HEK293 (cell line): ENCODE measurements around the gene PIN1.

Experiments
- KLF1 ChIP-seq: fragments of 450-650 bp; formaldehyde crosslinking; IDR thresholded peaks from 2 replicates; pipeline ENCODE4 v1.5.1; 2016; ENCODE audit warnings: missing biosample characterization, missing genetic modification characterization
- KLF10 ChIP-seq: fragments of 450-650 bp; IDR thresholded peaks from 2 replicates; pipeline ENCODE4 v1.5.1; 2018; ENCODE audit warnings: missing biosample characterization, mild to moderate bottlenecking, missing genetic modification characterization
- KLF16 ChIP-seq: fragments of 450-650 bp; formaldehyde crosslinking; IDR thresholded peaks from 2 replicates; pipeline ENCODE4 v1.5.1; 2017; ENCODE audit warnings: missing biosample characterization, missing genetic modification characterization
- KLF8 ChIP-seq: fragments of 450-650 bp; formaldehyde crosslinking; IDR thresholded peaks from 2 replicates; pipeline ENCODE4 v1.5.1; 2016; ENCODE audit warnings: missing biosample characterization, missing genetic modification characterization
- OVOL3 ChIP-seq: fragments of 450-650 bp; formaldehyde crosslinking; IDR thresholded peaks from 2 replicates; pipeline ENCODE4 v1.5.1; 2016; ENCODE audit warnings: missing biosample characterization, missing genetic modification characterization
- SP2 ChIP-seq: fragments of 450-650 bp; formaldehyde crosslinking; IDR thresholded peaks from 2 replicates; pipeline ENCODE4 v1.5.1; 2016; ENCODE audit warnings: missing biosample characterization, missing genetic modification characterization
- TCF7L2 ChIP-seq: IDR thresholded peaks from 2 replicates; pipeline ENCODE4 v1.6.1; 2011; ENCODE audit warnings: low read depth, mild to moderate bottlenecking, inconsistent platforms, low read length, moderate library complexity, borderline replicate concordance
- ZBTB17 ChIP-seq: fragments of 450-650 bp; formaldehyde crosslinking; IDR thresholded peaks from 2 replicates; pipeline ENCODE4 v1.5.1; 2016; ENCODE audit warnings: missing biosample characterization, missing genetic modification characterization
- ZEB2 ChIP-seq: fragments of 450-650 bp; formaldehyde crosslinking; IDR thresholded peaks from 2 replicates; pipeline ENCODE4 v1.5.1; 2016; ENCODE audit warnings: missing biosample characterization, missing genetic modification characterization
- ZNF112 ChIP-seq: fragments of 450-650 bp; formaldehyde crosslinking; IDR thresholded peaks from 2 replicates; pipeline ENCODE4 v1.5.0; 2017; ENCODE audit warnings: missing biosample characterization, missing genetic modification characterization
- ZNF155 ChIP-seq: fragments of 450-650 bp; formaldehyde crosslinking; IDR thresholded peaks from 2 replicates; pipeline ENCODE4 v1.5.1; 2016; ENCODE audit warnings: missing biosample characterization, missing genetic modification characterization
- ZNF19 ChIP-seq: fragments of 450-650 bp; formaldehyde crosslinking; IDR thresholded peaks from 2 replicates; pipeline ENCODE4; 2016; ENCODE audit warnings: missing biosample characterization, missing genetic modification characterization, low read depth
- ZNF292 ChIP-seq: fragments of 450-650 bp; formaldehyde crosslinking; IDR thresholded peaks from 2 replicates; pipeline ENCODE4 v1.5.1; 2016; ENCODE audit warnings: low read depth, missing biosample characterization, missing genetic modification characterization, borderline replicate concordance
- ZNF366 ChIP-seq: fragments of 450-650 bp; formaldehyde crosslinking; conservative IDR thresholded peaks from 2 replicates; pipeline ENCODE4 v1.5.1; 2016; ENCODE audit warnings: missing biosample characterization, missing genetic modification characterization
- ZNF530 ChIP-seq: fragments of 450-650 bp; formaldehyde crosslinking; IDR thresholded peaks from 2 replicates; pipeline ENCODE4 v1.5.1; 2016; ENCODE audit warnings: low read depth, missing biosample characterization, missing genetic modification characterization
- ZNF558 ChIP-seq: fragments of 450-650 bp; formaldehyde crosslinking; IDR thresholded peaks from 2 replicates; pipeline ENCODE4 v1.5.1; 2016; ENCODE audit warnings: missing biosample characterization, missing genetic modification characterization
- ZNF560 ChIP-seq: fragments of 450-650 bp; formaldehyde crosslinking; IDR thresholded peaks from 2 replicates; pipeline ENCODE4 v1.5.1; 2017; ENCODE audit warnings: missing biosample characterization, missing genetic modification characterization, borderline replicate concordance
- ZNF571 ChIP-seq: fragments of 450-650 bp; formaldehyde crosslinking; IDR thresholded peaks from 2 replicates; pipeline ENCODE4 v1.5.0; 2017; ENCODE audit warnings: missing biosample characterization, missing genetic modification characterization
- ZNF660 ChIP-seq: fragments of 450-650 bp; IDR thresholded peaks from 2 replicates; pipeline ENCODE4 v1.5.1; 2018; ENCODE audit warnings: missing biosample characterization, mild to moderate bottlenecking, missing genetic modification characterization
- ZNF76 ChIP-seq: fragments of 450-650 bp; formaldehyde crosslinking; IDR thresholded peaks from 2 replicates; pipeline ENCODE4; 2016; ENCODE audit warnings: low read depth, missing biosample characterization, missing genetic modification characterization, borderline replicate concordance
- ZNF785 ChIP-seq: fragments of 450-650 bp; formaldehyde crosslinking; IDR thresholded peaks from 2 replicates; pipeline ENCODE4 v1.5.1; 2016; ENCODE audit warnings: missing biosample characterization, missing genetic modification characterization
- ZNF830 ChIP-seq: fragments of 450-650 bp; IDR thresholded peaks from 2 replicates; pipeline ENCODE4 v1.5.0; 2018; ENCODE audit warnings: missing biosample characterization, missing genetic modification characterization, low read depth, mild to moderate bottlenecking, moderate library complexity
- ZSCAN16 ChIP-seq: fragments of 450-650 bp; formaldehyde crosslinking; IDR thresholded peaks from 2 replicates; pipeline ENCODE4 v1.5.1; 2016; ENCODE audit warnings: missing biosample characterization, missing genetic modification characterization
- ZXDB ChIP-seq: fragments of 450-650 bp; formaldehyde crosslinking; IDR thresholded peaks from 2 replicates; pipeline ENCODE4 v1.5.1; 2016; ENCODE audit warnings: missing biosample characterization, missing genetic modification characterization
- TF ChIP-seq, protein P1 (sequence below): fragments of 450-650 bp; formaldehyde crosslinking; conservative IDR thresholded peaks from 2 replicates; pipeline ENCODE4 v1.5.1; 2016; ENCODE audit warnings: low read depth, missing biosample characterization, missing genetic modification characterization
- TF ChIP-seq, protein P2 (sequence below): fragments of 450-650 bp; formaldehyde crosslinking; optimal IDR thresholded peaks from 2 replicates; pipeline ENCODE3; 2016; ENCODE audit warnings: missing biosample characterization, mild to moderate bottlenecking, missing genetic modification characterization
- TF ChIP-seq, protein P3 (sequence below): fragments of 450-650 bp; formaldehyde crosslinking; IDR thresholded peaks from 2 replicates; pipeline ENCODE4 v1.5.1; 2016; ENCODE audit warnings: missing biosample characterization, missing genetic modification characterization
- TF ChIP-seq, protein P4 (sequence below): fragments of 450-650 bp; formaldehyde crosslinking; IDR thresholded peaks from 2 replicates; pipeline ENCODE4 v1.5.1; 2017; ENCODE audit warnings: missing biosample characterization, missing genetic modification characterization
- TF ChIP-seq, protein P5 (sequence below): fragments of 450-650 bp; formaldehyde crosslinking; IDR thresholded peaks from 2 replicates; pipeline ENCODE4 v1.5.1; 2016; ENCODE audit warnings: missing biosample characterization, missing genetic modification characterization

The PIN1 gene

DNA sequence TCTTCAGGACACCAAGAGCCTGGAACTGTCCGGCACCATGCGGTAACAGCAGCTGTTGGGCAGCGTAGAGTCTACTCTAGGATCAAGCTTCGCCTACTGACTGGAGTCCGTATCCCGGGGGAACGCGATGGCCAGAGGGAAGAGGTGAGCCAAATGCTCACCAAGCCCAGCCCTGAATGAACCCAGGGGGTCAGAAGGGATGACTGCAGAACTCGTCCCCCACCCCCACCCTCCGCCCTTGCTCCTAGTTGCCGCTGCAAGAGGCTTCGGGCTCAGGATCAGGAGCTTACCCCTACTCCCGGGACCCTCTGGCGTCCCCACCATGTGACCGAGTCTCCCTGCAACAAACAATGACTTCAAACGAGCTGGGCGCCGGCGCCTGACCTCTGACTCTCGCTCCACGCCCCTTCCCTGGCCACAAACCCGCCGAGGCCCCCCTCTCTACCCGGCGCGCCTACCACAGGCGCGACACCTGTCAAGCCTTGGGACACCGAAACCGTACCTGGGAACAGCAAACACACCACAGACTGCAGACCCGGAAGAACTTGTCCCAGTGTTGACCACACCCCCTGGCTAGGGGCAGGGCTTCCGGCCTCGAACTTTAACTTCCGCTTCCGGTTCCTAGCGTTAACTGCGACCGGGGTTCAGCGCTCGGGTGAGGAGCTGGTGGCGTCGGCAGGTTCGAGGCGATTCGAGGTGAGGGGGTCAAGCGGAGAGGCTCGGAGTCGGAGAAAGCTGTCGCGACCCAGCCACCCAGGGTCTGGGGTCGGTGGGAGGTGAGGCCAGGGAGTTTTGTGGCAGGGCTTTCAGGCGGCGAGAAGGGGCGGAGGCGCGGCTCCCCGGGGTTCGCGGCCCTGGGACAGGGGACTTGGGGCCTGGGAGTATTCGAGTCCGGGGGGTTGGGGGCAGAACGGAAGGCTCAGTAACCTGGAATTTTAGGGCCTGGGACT lies 7.6 kb upstream of the PIN1 start, which contains the start of gene UBL5 (continued):
- TF ChIP-seq KLF8 (tag by site-specific recombination) (peak; percentile 84; the same call in 1 of the 2 replicates), ZNF830 (tag by site-specific recombination) (no peak), SP2 (peak; percentile 94), ZNF112 (no peak), ZNF558 (tag by site-specific recombination) (no peak), ZNF530 (tag by site-specific recombination) (no peak), ZXDB (tag by site-specific recombination) (peak; percentile 67; the same call in 1 of the 2 replicates), ZBTB17 (peak; percentile 44), OVOL3 (tag by site-specific recombination) (no peak), ZNF660 (no peak), ZEB2 (peak; percentile 66; the same call in 1 of the 2 replicates), ZNF19 (no peak), KLF1 (tag by site-specific recombination) (peak; percentile 81), TCF7L2 (peak; percentile 27; the same call in 1 of the 2 replicates), ZNF785 (tag by site-specific recombination) (no peak), ZNF76 (tag by site-specific recombination) (peak; percentile 79), ZNF560 (tag by site-specific recombination) (no peak), KLF10 (peak; percentile 92), ZSCAN16 (tag by site-specific recombination) (no peak), ZNF571 (tag by site-specific recombination) (no peak), ZNF155 (tag by site-specific recombination) (no peak), KLF16 (tag by site-specific recombination) (peak; percentile 81; the same call in 1 of the 2 replicates), ZNF292 (tag by site-specific recombination) (no peak), ZNF366 (no peak)
- TF ChIP-seq, protein P1, sequence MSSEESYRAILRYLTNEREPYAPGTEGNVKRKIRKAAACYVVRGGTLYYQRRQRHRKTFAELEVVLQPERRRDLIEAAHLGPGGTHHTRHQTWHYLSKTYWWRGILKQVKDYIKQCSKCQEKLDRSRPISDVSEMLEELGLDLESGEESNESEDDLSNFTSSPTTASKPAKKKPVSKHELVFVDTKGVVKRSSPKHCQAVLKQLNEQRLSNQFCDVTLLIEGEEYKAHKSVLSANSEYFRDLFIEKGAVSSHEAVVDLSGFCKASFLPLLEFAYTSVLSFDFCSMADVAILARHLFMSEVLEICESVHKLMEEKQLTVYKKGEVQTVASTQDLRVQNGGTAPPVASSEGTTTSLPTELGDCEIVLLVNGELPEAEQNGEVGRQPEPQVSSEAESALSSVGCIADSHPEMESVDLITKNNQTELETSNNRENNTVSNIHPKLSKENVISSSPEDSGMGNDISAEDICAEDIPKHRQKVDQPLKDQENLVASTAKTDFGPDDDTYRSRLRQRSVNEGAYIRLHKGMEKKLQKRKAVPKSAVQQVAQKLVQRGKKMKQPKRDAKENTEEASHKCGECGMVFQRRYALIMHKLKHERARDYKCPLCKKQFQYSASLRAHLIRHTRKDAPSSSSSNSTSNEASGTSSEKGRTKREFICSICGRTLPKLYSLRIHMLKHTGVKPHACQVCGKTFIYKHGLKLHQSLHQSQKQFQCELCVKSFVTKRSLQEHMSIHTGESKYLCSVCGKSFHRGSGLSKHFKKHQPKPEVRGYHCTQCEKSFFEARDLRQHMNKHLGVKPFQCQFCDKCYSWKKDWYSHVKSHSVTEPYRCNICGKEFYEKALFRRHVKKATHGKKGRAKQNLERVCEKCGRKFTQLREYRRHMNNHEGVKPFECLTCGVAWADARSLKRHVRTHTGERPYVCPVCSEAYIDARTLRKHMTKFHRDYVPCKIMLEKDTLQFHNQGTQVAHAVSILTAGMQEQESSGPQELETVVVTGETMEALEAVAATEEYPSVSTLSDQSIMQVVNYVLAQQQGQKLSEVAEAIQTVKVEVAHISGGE: peak; percentile 95
- TF ChIP-seq, protein P2, sequence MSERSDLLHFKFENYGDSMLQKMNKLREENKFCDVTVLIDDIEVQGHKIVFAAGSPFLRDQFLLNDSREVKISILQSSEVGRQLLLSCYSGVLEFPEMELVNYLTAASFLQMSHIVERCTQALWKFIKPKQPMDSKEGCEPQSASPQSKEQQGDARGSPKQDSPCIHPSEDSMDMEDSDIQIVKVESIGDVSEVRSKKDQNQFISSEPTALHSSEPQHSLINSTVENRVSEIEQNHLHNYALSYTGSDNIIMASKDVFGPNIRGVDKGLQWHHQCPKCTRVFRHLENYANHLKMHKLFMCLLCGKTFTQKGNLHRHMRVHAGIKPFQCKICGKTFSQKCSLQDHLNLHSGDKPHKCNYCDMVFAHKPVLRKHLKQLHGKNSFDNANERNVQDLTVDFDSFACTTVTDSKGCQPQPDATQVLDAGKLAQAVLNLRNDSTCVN: peak; percentile 33
- TF ChIP-seq, protein P3, sequence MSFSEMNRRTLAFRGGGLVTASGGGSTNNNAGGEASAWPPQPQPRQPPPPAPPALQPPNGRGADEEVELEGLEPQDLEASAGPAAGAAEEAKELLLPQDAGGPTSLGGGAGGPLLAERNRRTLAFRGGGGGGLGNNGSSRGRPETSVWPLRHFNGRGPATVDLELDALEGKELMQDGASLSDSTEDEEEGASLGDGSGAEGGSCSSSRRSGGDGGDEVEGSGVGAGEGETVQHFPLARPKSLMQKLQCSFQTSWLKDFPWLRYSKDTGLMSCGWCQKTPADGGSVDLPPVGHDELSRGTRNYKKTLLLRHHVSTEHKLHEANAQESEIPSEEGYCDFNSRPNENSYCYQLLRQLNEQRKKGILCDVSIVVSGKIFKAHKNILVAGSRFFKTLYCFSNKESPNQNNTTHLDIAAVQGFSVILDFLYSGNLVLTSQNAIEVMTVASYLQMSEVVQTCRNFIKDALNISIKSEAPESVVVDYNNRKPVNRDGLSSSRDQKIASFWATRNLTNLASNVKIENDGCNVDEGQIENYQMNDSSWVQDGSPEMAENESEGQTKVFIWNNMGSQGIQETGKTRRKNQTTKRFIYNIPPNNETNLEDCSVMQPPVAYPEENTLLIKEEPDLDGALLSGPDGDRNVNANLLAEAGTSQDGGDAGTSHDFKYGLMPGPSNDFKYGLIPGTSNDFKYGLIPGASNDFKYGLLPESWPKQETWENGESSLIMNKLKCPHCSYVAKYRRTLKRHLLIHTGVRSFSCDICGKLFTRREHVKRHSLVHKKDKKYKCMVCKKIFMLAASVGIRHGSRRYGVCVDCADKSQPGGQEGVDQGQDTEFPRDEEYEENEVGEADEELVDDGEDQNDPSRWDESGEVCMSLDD (tag by site-specific recombination): peak; percentile 48; the same call in 1 of the 2 replicates
- TF ChIP-seq, protein P4, sequence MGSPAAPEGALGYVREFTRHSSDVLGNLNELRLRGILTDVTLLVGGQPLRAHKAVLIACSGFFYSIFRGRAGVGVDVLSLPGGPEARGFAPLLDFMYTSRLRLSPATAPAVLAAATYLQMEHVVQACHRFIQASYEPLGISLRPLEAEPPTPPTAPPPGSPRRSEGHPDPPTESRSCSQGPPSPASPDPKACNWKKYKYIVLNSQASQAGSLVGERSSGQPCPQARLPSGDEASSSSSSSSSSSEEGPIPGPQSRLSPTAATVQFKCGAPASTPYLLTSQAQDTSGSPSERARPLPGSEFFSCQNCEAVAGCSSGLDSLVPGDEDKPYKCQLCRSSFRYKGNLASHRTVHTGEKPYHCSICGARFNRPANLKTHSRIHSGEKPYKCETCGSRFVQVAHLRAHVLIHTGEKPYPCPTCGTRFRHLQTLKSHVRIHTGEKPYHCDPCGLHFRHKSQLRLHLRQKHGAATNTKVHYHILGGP (tag by site-specific recombination): no peak
- TF ChIP-seq, protein P5, sequence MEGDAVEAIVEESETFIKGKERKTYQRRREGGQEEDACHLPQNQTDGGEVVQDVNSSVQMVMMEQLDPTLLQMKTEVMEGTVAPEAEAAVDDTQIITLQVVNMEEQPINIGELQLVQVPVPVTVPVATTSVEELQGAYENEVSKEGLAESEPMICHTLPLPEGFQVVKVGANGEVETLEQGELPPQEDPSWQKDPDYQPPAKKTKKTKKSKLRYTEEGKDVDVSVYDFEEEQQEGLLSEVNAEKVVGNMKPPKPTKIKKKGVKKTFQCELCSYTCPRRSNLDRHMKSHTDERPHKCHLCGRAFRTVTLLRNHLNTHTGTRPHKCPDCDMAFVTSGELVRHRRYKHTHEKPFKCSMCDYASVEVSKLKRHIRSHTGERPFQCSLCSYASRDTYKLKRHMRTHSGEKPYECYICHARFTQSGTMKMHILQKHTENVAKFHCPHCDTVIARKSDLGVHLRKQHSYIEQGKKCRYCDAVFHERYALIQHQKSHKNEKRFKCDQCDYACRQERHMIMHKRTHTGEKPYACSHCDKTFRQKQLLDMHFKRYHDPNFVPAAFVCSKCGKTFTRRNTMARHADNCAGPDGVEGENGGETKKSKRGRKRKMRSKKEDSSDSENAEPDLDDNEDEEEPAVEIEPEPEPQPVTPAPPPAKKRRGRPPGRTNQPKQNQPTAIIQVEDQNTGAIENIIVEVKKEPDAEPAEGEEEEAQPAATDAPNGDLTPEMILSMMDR (tag by site-specific recombination): 0 out of 2 replicates have a peak, but pooled peaks have one; percentile 13
